Smooth muscle cell (in vitro differentiated cells): ENCODE data around the gene ZC2HC1B. TPM values are rescaled to one million over a fixed set of nuclear protein-coding genes. Genes with fewer than 3 reads are reported as not detected.

Source experiments
- DNase-seq: peaks from one replicate; lab custom pipeline; 2025; ENCODE audit not compliant: unreplicated experiment; lab: John Stamatoyannopoulos, UW
- H2AFZ ChIP-seq: fragments of 200-600 bp; sonication (generic); 2 replicates; pipeline ENCODE4 v1.6.0; 2016; ENCODE audit warnings: antibody characterized with exemption, low read depth, mild to moderate bottlenecking
- H3F3A ChIP-seq: fragments of 200-600 bp; sonication (generic); 2 replicates; pipeline ENCODE4 v1.6.0; 2017; ENCODE audit warnings: antibody characterized with exemption, low read depth
- H3K27ac ChIP-seq: fragments of 200-600 bp; sonication (generic); 2 replicates; pipeline ENCODE4 v1.5.1; 2016; ENCODE audit warnings: low read depth, mild to moderate bottlenecking
- H3K27me3 ChIP-seq: fragments of 200-600 bp; sonication (generic); 2 replicates; pipeline ENCODE4 v1.6.1; 2016; ENCODE audit warnings: low read depth, mild to moderate bottlenecking
- H3K36me3 ChIP-seq: fragments of 200-600 bp; sonication (generic); 2 replicates; pipeline ENCODE4 v1.5.1; 2016; ENCODE audit warnings: low read depth
- H3K4me1 ChIP-seq: fragments of 200-600 bp; sonication (generic); 2 replicates; pipeline ENCODE4 v1.5.1; 2016; ENCODE audit warnings: low read depth
- H3K4me2 ChIP-seq: fragments of 200-600 bp; sonication (generic); 2 replicates; pipeline ENCODE4 v1.6.0; 2016; ENCODE audit warnings: mild to moderate bottlenecking
- H3K4me3 ChIP-seq: fragments of 200-600 bp; sonication (generic); 2 replicates; pipeline ENCODE4 v1.5.1; 2016; ENCODE audit warnings: mild to moderate bottlenecking
- H3K79me2 ChIP-seq: fragments of 200-600 bp; sonication (generic); 2 replicates; pipeline ENCODE4 v1.6.0; 2016; ENCODE audit warnings: low read depth, mild to moderate bottlenecking
- H3K9ac ChIP-seq: fragments of 200-600 bp; sonication (generic); 2 replicates; pipeline ENCODE4 v1.6.0; 2016; ENCODE audit warnings: low read depth
- H3K9me3 ChIP-seq: fragments of 200-600 bp; sonication (generic); replicated peaks from 2 replicates; pipeline ENCODE4 v1.5.1; 2016; ENCODE audit warnings: low read depth
- H4K20me1 ChIP-seq: fragments of 200-600 bp; sonication (generic); 2 replicates; pipeline ENCODE4 v1.6.0; 2016; ENCODE audit warnings: low read depth
- WGBS: methylation state at CpG from one replicate; pipeline ENCODE4 v1.1.7; 2016; ENCODE audit warnings: low lambda C conversion rate; 5-methylcytosine and 5-hydroxymethylcytosine counted together
- polyA plus RNA-seq: library from polyadenylated mRNA; unstranded; fragments of >200 nt; fragmentation: Nextera tagmentation; extraction: Ambion mirVana; gene quantifications from 2 replicates; pipeline ENCODE4 v1.2.1, GENCODE V29; 2016
- total RNA-seq: library from RNA; depleted of rRNA; stranded (reverse); fragments of >200 nt; gene quantifications from 2 replicates; pipeline ENCODE4 v1.2.3, GENCODE V29; 2014
- TF ChIP-seq, protein P1 (sequence below): fragments of 200-600 bp; sonication (generic); IDR thresholded peaks from 2 replicates; pipeline ENCODE4 v1.5.1; 2017; ENCODE audit warnings: borderline replicate concordance, mild to moderate bottlenecking, antibody characterized with exemption; ENCODE audit not compliant: insufficient read depth, poor library complexity, severe bottlenecking

ZC2HC1B gene
- total and polyA plus RNA-seq, 2 experiments from 2014 or later = not detected

DNA sequence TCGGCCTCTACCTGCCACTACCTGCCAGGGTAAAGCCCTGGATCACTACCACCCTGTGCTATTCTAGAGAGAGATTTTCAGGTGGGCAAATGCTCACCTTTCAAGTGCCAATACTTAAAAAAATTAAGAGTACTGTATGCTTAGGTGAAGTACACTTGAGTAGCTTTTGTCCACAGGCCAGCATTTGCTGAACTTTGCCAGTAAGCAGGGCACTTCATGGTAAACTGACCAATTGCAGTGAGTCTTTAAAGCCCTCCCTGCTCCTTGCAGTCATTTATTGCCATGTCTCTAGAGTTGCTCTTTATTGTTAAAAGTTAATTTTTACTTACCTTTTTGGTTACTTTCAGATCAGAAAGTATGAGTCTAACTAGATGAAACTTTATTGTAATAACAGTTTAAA lies 85.3 kb downstream of the ZC2HC1B start:
- no peak overlapping the region for H3K27ac ChIP-seq
- H3F3A ChIP-seq = no peaks in the 10 kb centered on the region
- H3K9ac ChIP-seq = no peak overlapping the region
- no peaks in the 10 kb centered on the region for H4K20me1 ChIP-seq
- 95% methylated on average over 1 of the region's 1 CpG for whole genome bisulfite sequencing
- peaks cover 5% of the 10 kb centered on the region for H3K4me1 ChIP-seq
- no peak for DNase-seq
- no peaks in the 10 kb centered on the region for H3K27me3 ChIP-seq
- no peak overlapping the region for H2AFZ ChIP-seq
- no peaks in the 10 kb centered on the region for H3K79me2 ChIP-seq
- H3K36me3 ChIP-seq = no peaks in the 10 kb centered on the region
- H3K4me2 ChIP-seq = no peak overlapping the region
- no peak overlapping the region for H3K4me3 ChIP-seq
- no peaks in the 10 kb centered on the region for H3K9me3 ChIP-seq
- TF ChIP-seq, protein P1, sequence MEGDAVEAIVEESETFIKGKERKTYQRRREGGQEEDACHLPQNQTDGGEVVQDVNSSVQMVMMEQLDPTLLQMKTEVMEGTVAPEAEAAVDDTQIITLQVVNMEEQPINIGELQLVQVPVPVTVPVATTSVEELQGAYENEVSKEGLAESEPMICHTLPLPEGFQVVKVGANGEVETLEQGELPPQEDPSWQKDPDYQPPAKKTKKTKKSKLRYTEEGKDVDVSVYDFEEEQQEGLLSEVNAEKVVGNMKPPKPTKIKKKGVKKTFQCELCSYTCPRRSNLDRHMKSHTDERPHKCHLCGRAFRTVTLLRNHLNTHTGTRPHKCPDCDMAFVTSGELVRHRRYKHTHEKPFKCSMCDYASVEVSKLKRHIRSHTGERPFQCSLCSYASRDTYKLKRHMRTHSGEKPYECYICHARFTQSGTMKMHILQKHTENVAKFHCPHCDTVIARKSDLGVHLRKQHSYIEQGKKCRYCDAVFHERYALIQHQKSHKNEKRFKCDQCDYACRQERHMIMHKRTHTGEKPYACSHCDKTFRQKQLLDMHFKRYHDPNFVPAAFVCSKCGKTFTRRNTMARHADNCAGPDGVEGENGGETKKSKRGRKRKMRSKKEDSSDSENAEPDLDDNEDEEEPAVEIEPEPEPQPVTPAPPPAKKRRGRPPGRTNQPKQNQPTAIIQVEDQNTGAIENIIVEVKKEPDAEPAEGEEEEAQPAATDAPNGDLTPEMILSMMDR = no peak

GRCh38 chr6:143949962-143950361 lies 85.7 kb downstream of the ZC2HC1B start:
- H3K4me2 ChIP-seq = no peak overlapping the region
- no peak overlapping the region for H3K27ac ChIP-seq
- WGBS = 86% methylated on average over 9 of the region's 9 CpGs
- DNase-seq = no peak
- TF ChIP-seq, protein P1 = no peak
- no peaks in the 10 kb centered on the region for H3K79me2 ChIP-seq
- H3F3A ChIP-seq = no peaks in the 10 kb centered on the region
- H3K36me3 ChIP-seq = no peaks in the 10 kb centered on the region
- peaks cover 5% of the 10 kb centered on the region for H3K4me1 ChIP-seq
- no peak overlapping the region for H3K9ac ChIP-seq
- H4K20me1 ChIP-seq = no peaks in the 10 kb centered on the region
- H3K9me3 ChIP-seq = no peaks in the 10 kb centered on the region
- no peak overlapping the region for H2AFZ ChIP-seq
- no peaks in the 10 kb centered on the region for H3K27me3 ChIP-seq
- no peak overlapping the region for H3K4me3 ChIP-seq

- Histone ChIP-seq H4K20me1 (no peaks in the 10 kb centered on the region), H3K9ac (no peak overlapping the region), H3K9me3 (no peaks in the 10 kb centered on the region), H3K4me3 (no peak overlapping the region), H3K36me3 (no peaks in the 10 kb centered on the region), H3K27ac (no peak overlapping the region), H3K79me2 (no peaks in the 10 kb centered on the region), H3K4me2 (no peak overlapping the region), H2AFZ (no peak overlapping the region), H3K4me1 (peaks cover 5% of the 10 kb centered on the region), H3K27me3 (no peaks in the 10 kb centered on the region), H3F3A (no peaks in the 10 kb centered on the region)
- TF ChIP-seq, protein P1 = no peak
- WGBS = 58% methylated on average over 3 of the region's 3 CpGs
- no peak for DNase-seq
Observed at GRCh38 chr6:143950875-143951274, 86.6 kb downstream of the ZC2HC1B start.

GRCh38 chr6:143952060-143952778 lies 87.9 kb downstream of the ZC2HC1B start:
- Histone ChIP-seq H3K27ac (no peak overlapping the region), H3K4me1 (peaks cover 5% of the 10 kb centered on the region), H4K20me1 (no peaks in the 10 kb centered on the region), H3K36me3 (no peaks in the 10 kb centered on the region), H2AFZ (no peak overlapping the region), H3F3A (no peaks in the 10 kb centered on the region), H3K4me3 (no peak overlapping the region), H3K79me2 (no peaks in the 10 kb centered on the region), H3K27me3 (no peaks in the 10 kb centered on the region), H3K9ac (no peak overlapping the region), H3K9me3 (no peaks in the 10 kb centered on the region), H3K4me2 (no peak overlapping the region)
- 93% methylated on average over 9 of the region's 9 CpGs for WGBS
- TF ChIP-seq, protein P1 = no peak
- no peak for DNase-seq
